Spinal cord (tissue), 10 donors: ENCODE data around the gene GBP2. TPM values are rescaled to one million over a fixed set of nuclear protein-coding genes. Genes with fewer than 3 reads are reported as not detected.

Experiments
- DNase-seq, 6 donors: peaks; one replicate each; pipeline versions ENCODE4 v3.0.0 to v3.0.0-alpha.2; 2013 to 2015; ENCODE audit warnings: low spot score in 6 of 6, low read depth in 4 of 6
- H3K27ac ChIP-seq: one replicate; pipeline ENCODE4 v1.5.1; 2013; ENCODE audit warnings: low read depth, low read length, control low read depth
- H3K27me3 ChIP-seq: one replicate; pipeline ENCODE4 v1.6.1; 2013; ENCODE audit warnings: low read length; ENCODE audit not compliant: control insufficient read depth, insufficient read depth
- H3K36me3 ChIP-seq: one replicate; pipeline ENCODE4 v1.6.1; 2013; ENCODE audit warnings: low read length; ENCODE audit not compliant: control insufficient read depth, insufficient read depth
- H3K4me1 ChIP-seq: one replicate; pipeline ENCODE4 v1.6.1; 2013; ENCODE audit warnings: low read length; ENCODE audit not compliant: control insufficient read depth, insufficient read depth
- H3K4me3 ChIP-seq: one replicate; pipeline ENCODE4 v1.5.1; 2013; ENCODE audit warnings: low read depth, low read length, control low read depth
- H3K9me3 ChIP-seq: one replicate; pipeline ENCODE4 v1.6.1; 2013; ENCODE audit warnings: low read length; ENCODE audit not compliant: control insufficient read depth, insufficient read depth
- WGBS: methylation state at CpG from one replicate; pipeline ENCODE4 v1.1.5; 2013; ENCODE audit warnings: missing lambda C conversion rate; ENCODE audit not compliant: insufficient coverage; 5-methylcytosine and 5-hydroxymethylcytosine counted together
- polyA plus RNA-seq, 2 donors: library from polyadenylated mRNA; unstranded; fragments of 120-200 nt; gene quantifications; one replicate each; pipeline ENCODE4 v1.2.1, GENCODE V29; 2013; ENCODE audit not compliant: insufficient read length in 2 of 2
- total RNA-seq, 2 donors: library from RNA; depleted of rRNA in 1 of 2; stranded (reverse); fragments of 120-200 nt in 1 of 2; fragments of >200 nt in 1 of 2; gene quantifications; one replicate each; pipeline versions ENCODE4 v1.2.3 to v1.2.4, GENCODE V29; 2013 to 2014
- donor health status: healthy.

Gene GBP2
- total and polyA plus RNA-seq, 4 donors, result 0.46 to 4.3 (median 1.4) TPM

- Histone ChIP-seq H3K9me3 (no peaks in the 10 kb centered on the region), H3K4me3 (no peak overlapping the region), H3K27me3 (no peaks in the 10 kb centered on the region), H3K4me1 (no peaks in the 10 kb centered on the region), H3K27ac (no peak overlapping the region), H3K36me3 (no peaks in the 10 kb centered on the region)
- no CpG with 5 or more reads among the region's 1 CpG for WGBS
- no peak for DNase-seq
Observed at GRCh38 chr1:89151047-89151446, 25.1 kb upstream of the GBP2 start.

GRCh38 chr1:89149976-89150375 is 24.1 kb upstream of the GBP2 start:
- no peaks in the 10 kb centered on the region for H3K9me3 ChIP-seq

GRCh38 chr1:89149229-89149628 is 23.3 kb upstream of the GBP2 start:
- H3K9me3 ChIP-seq, result no peaks in the 10 kb centered on the region
- WGBS, result no CpG with 5 or more reads among the region's 3 CpGs
- DNase-seq, result peak in 2 of 6 donors; percentile 10 to 17
- no peak overlapping the region for H3K4me3 ChIP-seq
- H3K4me1 ChIP-seq, result no peaks in the 10 kb centered on the region
- no peaks in the 10 kb centered on the region for H3K36me3 ChIP-seq
- H3K27me3 ChIP-seq, result no peaks in the 10 kb centered on the region
- H3K27ac ChIP-seq, result no peak overlapping the region

More at GRCh38 chr1:89149976-89150375, 24.1 kb upstream of the GBP2 start:
- Histone ChIP-seq H3K4me3 (no peak overlapping the region), H3K36me3 (no peaks in the 10 kb centered on the region), H3K27me3 (no peaks in the 10 kb centered on the region), H3K4me1 (no peaks in the 10 kb centered on the region), H3K27ac (no peak overlapping the region)
- no CpG with 5 or more reads among the region's 3 CpGs for WGBS
- no peak for DNase-seq

GRCh38 chr1:89147678-89148658 is 22.1 kb upstream of the GBP2 start:
- peak in 1 of 6 donors; percentile 10 for DNase-seq
- Histone ChIP-seq H3K9me3 (no peaks in the 10 kb centered on the region), H3K36me3 (no peaks in the 10 kb centered on the region), H3K27ac (no peak overlapping the region), H3K4me1 (no peaks in the 10 kb centered on the region), H3K4me3 (no peak overlapping the region), H3K27me3 (no peaks in the 10 kb centered on the region)
- WGBS, result 67% methylated on average over 1 of the region's 3 CpGs

GRCh38 chr1:89146721-89147120 is 20.8 kb upstream of the GBP2 start:
- no CpG with 5 or more reads among the region's 3 CpGs for WGBS
- Histone ChIP-seq H3K4me3 (no peak overlapping the region), H3K27me3 (no peaks in the 10 kb centered on the region), H3K4me1 (no peaks in the 10 kb centered on the region), H3K9me3 (no peaks in the 10 kb centered on the region), H3K27ac (no peak overlapping the region), H3K36me3 (no peaks in the 10 kb centered on the region)
- DNase-seq, result no peak

- Histone ChIP-seq H3K27me3 (no peaks in the 10 kb centered on the region), H3K9me3 (no peaks in the 10 kb centered on the region), H3K27ac (no peak overlapping the region), H3K36me3 (no peaks in the 10 kb centered on the region), H3K4me3 (no peak overlapping the region), H3K4me1 (no peaks in the 10 kb centered on the region)
- no peak for DNase-seq
- 100% methylated on average over 1 of the region's 2 CpGs for WGBS
Observed at GRCh38 chr1:89143484-89143883, 17.6 kb upstream of the GBP2 start.

- DNase-seq, result no peak
- Histone ChIP-seq H3K36me3 (no peaks in the 10 kb centered on the region), H3K4me3 (no peak overlapping the region), H3K27ac (no peak overlapping the region), H3K4me1 (no peaks in the 10 kb centered on the region), H3K27me3 (no peaks in the 10 kb centered on the region), H3K9me3 (no peaks in the 10 kb centered on the region)
- WGBS, result no CpG with 5 or more reads among the region's 4 CpGs
Observed at GRCh38 chr1:89142160-89142559, 16.2 kb upstream of the GBP2 start.

GRCh38 chr1:89133747-89134146 is 7.8 kb upstream of the GBP2 start:
- H3K9me3 ChIP-seq, result no peaks in the 10 kb centered on the region
- no peaks in the 10 kb centered on the region for H3K4me1 ChIP-seq
- H3K36me3 ChIP-seq, result no peaks in the 10 kb centered on the region
- H3K4me3 ChIP-seq, result no peak overlapping the region
- 100% methylated on average over 1 of the region's 1 CpG for WGBS
- no peaks in the 10 kb centered on the region for H3K27me3 ChIP-seq
- DNase-seq, result no peak
- no peak overlapping the region for H3K27ac ChIP-seq

- no peaks in the 10 kb centered on the region for H3K27me3 ChIP-seq
- no peak overlapping the region for H3K27ac ChIP-seq
- no peak overlapping the region for H3K4me3 ChIP-seq
- no peaks in the 10 kb centered on the region for H3K36me3 ChIP-seq
- no peaks in the 10 kb centered on the region for H3K4me1 ChIP-seq
- no CpG with 5 or more reads among the region's 1 CpG for WGBS
- no peak for DNase-seq
- no peaks in the 10 kb centered on the region for H3K9me3 ChIP-seq
Observed at GRCh38 chr1:89130716-89131115, 4.8 kb upstream of the GBP2 start.

- no peak overlapping the region for H3K4me3 ChIP-seq
- no peaks in the 10 kb centered on the region for H3K4me1 ChIP-seq
- no peaks in the 10 kb centered on the region for H3K9me3 ChIP-seq
- no peaks in the 10 kb centered on the region for H3K27me3 ChIP-seq
- WGBS, result no CpG with 5 or more reads among the region's 4 CpGs
- H3K36me3 ChIP-seq, result no peaks in the 10 kb centered on the region
- no peak for DNase-seq
- H3K27ac ChIP-seq, result no peak overlapping the region
Observed at GRCh38 chr1:89129911-89130310, 4.0 kb upstream of the GBP2 start.
